Measurements from ENCODE around the gene TBX19. TPM values are rescaled to one million over a fixed set of nuclear protein-coding genes. Genes with fewer than 3 reads are reported as not detected.

Gene TBX19
- total RNA-seq, 1 experiment from 2014 or later: 0.36 TPM

- BruUV-seq (replicated peaks): no TSS peak
- no peak overlapping the region for H3K27ac ChIP-seq (ENCODE audit: low read length)
- H3K27me3 ChIP-seq (ENCODE audit: low read length): no peaks in the 10 kb centered on the region
- H3K9me3 ChIP-seq (ENCODE audit: low read length): no peaks in the 10 kb centered on the region
- ATAC-seq (no peak), DNase-seq (no peak)
- no peaks in the 10 kb centered on the region for H3F3A ChIP-seq (ENCODE audit: low read length, unreplicated experiment)
- H4K20me1 ChIP-seq (ENCODE audit: low read length): no peaks in the 10 kb centered on the region
- H3K9me2 ChIP-seq (replicated peaks; ENCODE audit: low read length): no peaks in the 10 kb centered on the region
- no peak overlapping the region for H3K9ac ChIP-seq (ENCODE audit: low read length)
- no peaks in the 10 kb centered on the region for H3K79me2 ChIP-seq (ENCODE audit: low read length)
- H3K36me3 ChIP-seq (ENCODE audit: low read depth, low read length): no peaks in the 10 kb centered on the region
- intact Hi-C loops (cut with micrococcal nuclease): no loop called here
- H3K4me2 ChIP-seq (ENCODE audit: low read length): no peak overlapping the region
- no peak for TF ChIP-seq EZH2 (IDR thresholded peaks at IDR 0.05; ENCODE audit: low read length, unreplicated experiment)
- TF ChIP-seq EZH2phosphoT487 (IDR thresholded peaks at IDR 0.05; ENCODE audit: borderline replicate concordance, low read length): no peak
- no peak for TF ChIP-seq CTCF (conservative IDR thresholded peaks at IDR 0.05; ENCODE audit: low read depth, low read length)
- no peaks in the 10 kb centered on the region for H3K4me1 ChIP-seq (ENCODE audit: insufficient read depth, low read length)
- H2AFZ ChIP-seq (ENCODE audit: low read length): no peak overlapping the region
- ChIA-PET POLR2A (ENCODE audit: unreplicated experiment) (no interaction called here), CTCF (no interaction called here)
- H3K4me3 ChIP-seq (ENCODE audit: low read length): no peak overlapping the region
Observed at GRCh38 chr1:168295411-168296114, 14.9 kb downstream of the TBX19 start.

- no peak overlapping the region for H2AFZ ChIP-seq (ENCODE audit: low read length)
- H3K9me3 ChIP-seq (ENCODE audit: low read length): no peaks in the 10 kb centered on the region
- ChIA-PET POLR2A (ENCODE audit: unreplicated experiment) (no interaction called here), CTCF (no interaction called here)
- H3K27ac ChIP-seq (ENCODE audit: low read length): no peak overlapping the region
- no peak overlapping the region for H3K9ac ChIP-seq (ENCODE audit: low read length)
- DNase-seq (no peak), ATAC-seq (no peak)
- peaks cover 16% of the 10 kb centered on the region for H3K4me1 ChIP-seq (ENCODE audit: insufficient read depth, low read length)
- H3K4me3 ChIP-seq (ENCODE audit: low read length): no peak overlapping the region
- no TSS peak for BruUV-seq (replicated peaks)
- H3K9me2 ChIP-seq (replicated peaks; ENCODE audit: low read length): no peaks in the 10 kb centered on the region
- H3K27me3 ChIP-seq (ENCODE audit: low read length): no peaks in the 10 kb centered on the region
- no peak overlapping the region for H3K4me2 ChIP-seq (ENCODE audit: low read length)
- no peaks in the 10 kb centered on the region for H3K79me2 ChIP-seq (ENCODE audit: low read length)
- no peaks in the 10 kb centered on the region for H3K36me3 ChIP-seq (ENCODE audit: low read depth, low read length)
- peaks cover 3% of the 10 kb centered on the region for H3F3A ChIP-seq (ENCODE audit: low read length, unreplicated experiment)
- TF ChIP-seq EZH2 (IDR thresholded peaks at IDR 0.05; ENCODE audit: low read length, unreplicated experiment): no peak
- no peak for TF ChIP-seq CTCF (conservative IDR thresholded peaks at IDR 0.05; ENCODE audit: low read depth, low read length)
- TF ChIP-seq EZH2phosphoT487 (IDR thresholded peaks at IDR 0.05; ENCODE audit: borderline replicate concordance, low read length): no peak
- no peaks in the 10 kb centered on the region for H4K20me1 ChIP-seq (ENCODE audit: low read length)
- intact Hi-C loops (cut with micrococcal nuclease): no loop called here
Observed at GRCh38 chr1:168297019-168297730, 16.5 kb downstream of the TBX19 start.

- H3K4me3 ChIP-seq (ENCODE audit: low read length): no peak overlapping the region
- H4K20me1 ChIP-seq (ENCODE audit: low read length): no peaks in the 10 kb centered on the region
- BruUV-seq (replicated peaks): no TSS peak
- intact Hi-C loops (cut with micrococcal nuclease): no loop called here
- no peak for ATAC-seq
- no peak overlapping the region for H3K27ac ChIP-seq (ENCODE audit: low read length)
- TF ChIP-seq EZH2 (IDR thresholded peaks at IDR 0.05; ENCODE audit: low read length, unreplicated experiment) (no peak), EZH2phosphoT487 (IDR thresholded peaks at IDR 0.05; ENCODE audit: borderline replicate concordance, low read length) (no peak), CTCF (conservative IDR thresholded peaks at IDR 0.05; ENCODE audit: low read depth, low read length) (no peak)
- no peaks in the 10 kb centered on the region for H3K9me2 ChIP-seq (replicated peaks; ENCODE audit: low read length)
- H3K9me3 ChIP-seq (ENCODE audit: low read length): no peaks in the 10 kb centered on the region
- ChIA-PET POLR2A (ENCODE audit: unreplicated experiment) (no interaction called here), CTCF (no interaction called here)
- H3K4me2 ChIP-seq (ENCODE audit: low read length): no peak overlapping the region
- no peaks in the 10 kb centered on the region for H3K27me3 ChIP-seq (ENCODE audit: low read length)
- peaks cover 26% of the 10 kb centered on the region for H3K4me1 ChIP-seq (ENCODE audit: insufficient read depth, low read length)
- DNase-seq: no peak
- H3K9ac ChIP-seq (ENCODE audit: low read length): no peak overlapping the region
- no peaks in the 10 kb centered on the region for H3K79me2 ChIP-seq (ENCODE audit: low read length)
- H2AFZ ChIP-seq (ENCODE audit: low read length): no peak overlapping the region
- H3F3A ChIP-seq (ENCODE audit: low read length, unreplicated experiment): peaks cover 6% of the 10 kb centered on the region
- no peaks in the 10 kb centered on the region for H3K36me3 ChIP-seq (ENCODE audit: low read depth, low read length)
Observed at GRCh38 chr1:168298446-168298845, 17.8 kb downstream of the TBX19 start.

All from PC-3 (cell line).